ENCODE data around the gene SLC46A2. TPM values are rescaled to one million over a fixed set of nuclear protein-coding genes. Genes with fewer than 3 reads are reported as not detected.

The SLC46A2 gene
- polyA plus RNA-seq, 1 donor (not counting 4 experiments of a cell fraction or from before 2014, with no cell fraction given): not detected

DNA sequence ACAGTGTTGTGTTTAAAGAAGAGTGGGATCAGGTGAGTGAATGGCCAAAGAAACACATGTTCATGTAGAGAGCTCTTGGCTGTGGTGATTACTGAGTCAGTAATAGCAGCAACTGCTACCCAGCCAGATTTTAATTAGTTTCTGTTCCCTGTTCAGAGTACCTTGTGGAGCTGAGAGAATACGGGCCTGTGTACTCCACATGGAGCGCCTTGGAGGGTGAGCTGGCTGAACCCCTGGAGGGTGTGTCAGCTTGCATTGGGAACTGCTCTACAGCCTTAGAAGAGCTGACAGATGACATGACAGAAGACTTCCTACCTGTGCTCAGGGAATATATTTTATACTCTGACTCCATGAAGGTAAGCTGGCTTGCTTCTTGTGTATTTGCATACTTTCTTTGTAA, 52.3 kb downstream of the SLC46A2 start:
- no peak overlapping the region for H3K9ac ChIP-seq (ENCODE audit: control insufficient read depth, extremely low read depth, insufficient read depth, low read length)
- FAIRE-seq: no peak
- H3K36me3 ChIP-seq (ENCODE audit: control insufficient read depth in 2 of 2, extremely low read depth in 1 of 2, insufficient read depth in 2 of 2, low read length in 2 of 2): peaks cover 4 to 16% of the 10 kb centered on the region in 2 experiments
- no peaks in the 10 kb centered on the region for H3K9me3 ChIP-seq (ENCODE audit: control insufficient read depth, low read depth, low read length)
- no peak overlapping the region for H3K4me3 ChIP-seq (ENCODE audit: control insufficient read depth in 2 of 3, extremely low read depth in 1 of 3, insufficient read depth in 2 of 3, low read depth in 1 of 3, low read length in 3 of 3)
- H3K27ac ChIP-seq (ENCODE audit: control insufficient read depth, insufficient read depth, low read length): no peak overlapping the region
- no peaks in the 10 kb centered on the region for H3K27me3 ChIP-seq (ENCODE audit: control insufficient read depth, extremely low read depth, insufficient read depth, low read length)
- no peak overlapping the region for H2AFZ ChIP-seq (ENCODE audit: control insufficient read depth, low read length)
- DNase-seq (ENCODE audit: low read depth, low spot score): no peak
- TF ChIP-seq, protein P1, sequence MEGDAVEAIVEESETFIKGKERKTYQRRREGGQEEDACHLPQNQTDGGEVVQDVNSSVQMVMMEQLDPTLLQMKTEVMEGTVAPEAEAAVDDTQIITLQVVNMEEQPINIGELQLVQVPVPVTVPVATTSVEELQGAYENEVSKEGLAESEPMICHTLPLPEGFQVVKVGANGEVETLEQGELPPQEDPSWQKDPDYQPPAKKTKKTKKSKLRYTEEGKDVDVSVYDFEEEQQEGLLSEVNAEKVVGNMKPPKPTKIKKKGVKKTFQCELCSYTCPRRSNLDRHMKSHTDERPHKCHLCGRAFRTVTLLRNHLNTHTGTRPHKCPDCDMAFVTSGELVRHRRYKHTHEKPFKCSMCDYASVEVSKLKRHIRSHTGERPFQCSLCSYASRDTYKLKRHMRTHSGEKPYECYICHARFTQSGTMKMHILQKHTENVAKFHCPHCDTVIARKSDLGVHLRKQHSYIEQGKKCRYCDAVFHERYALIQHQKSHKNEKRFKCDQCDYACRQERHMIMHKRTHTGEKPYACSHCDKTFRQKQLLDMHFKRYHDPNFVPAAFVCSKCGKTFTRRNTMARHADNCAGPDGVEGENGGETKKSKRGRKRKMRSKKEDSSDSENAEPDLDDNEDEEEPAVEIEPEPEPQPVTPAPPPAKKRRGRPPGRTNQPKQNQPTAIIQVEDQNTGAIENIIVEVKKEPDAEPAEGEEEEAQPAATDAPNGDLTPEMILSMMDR (optimal IDR thresholded peaks at IDR 0.05 in 1 of 3, IDR thresholded peaks at IDR 0.05 in 1 of 3, conservative IDR thresholded peaks at IDR 0.05 in 1 of 3; ENCODE audit: extremely low read depth in 1 of 3, insufficient read depth in 2 of 3, low read length in 3 of 3): no peak
- no peak for TF ChIP-seq EZH2 (IDR thresholded peaks at IDR 0.05; ENCODE audit: low read length)
- H3K4me2 ChIP-seq (ENCODE audit: control insufficient read depth, extremely low read depth, insufficient read depth, low read depth, low read length): no peak overlapping the region
- H3K4me1 ChIP-seq (ENCODE audit: control insufficient read depth, extremely low read depth, insufficient read depth, low read length): no peaks in the 10 kb centered on the region
- no peaks in the 10 kb centered on the region for H4K20me1 ChIP-seq (ENCODE audit: control insufficient read depth, extremely low read depth, insufficient read depth, low read length)
- no peaks in the 10 kb centered on the region for H3K9me1 ChIP-seq (ENCODE audit: control insufficient read depth, extremely low read depth, insufficient read depth, low read length)
- dilution Hi-C loops (cut with MboI; ENCODE audit: extremely low pct_ligation_motif_present, low sequenced_read_pairs): no loop called here
- H3K79me2 ChIP-seq (ENCODE audit: control insufficient read depth, insufficient read depth, low read length): no peaks in the 10 kb centered on the region

DNA sequence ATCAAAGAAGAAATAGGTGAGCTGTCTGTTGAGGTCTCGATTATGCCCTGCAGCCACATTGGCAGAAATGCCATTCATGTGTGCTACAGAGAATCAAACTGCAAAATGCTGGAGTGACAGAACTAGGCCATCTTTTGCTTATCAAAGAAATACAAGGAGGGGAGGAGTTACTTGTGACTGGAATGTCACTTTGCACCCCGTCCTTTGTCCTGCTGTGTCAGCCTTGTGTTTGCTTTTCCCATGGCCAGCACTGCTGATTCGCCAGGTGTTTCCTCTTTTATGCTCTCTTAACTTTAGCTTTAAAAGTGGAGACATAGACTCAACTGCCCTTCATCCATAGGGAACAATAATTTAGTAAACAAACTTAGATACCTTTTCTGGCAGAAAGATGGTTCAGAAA, 54.3 kb downstream of the SLC46A2 start:
- H3K79me2 ChIP-seq (ENCODE audit: control insufficient read depth, insufficient read depth, low read length): no peaks in the 10 kb centered on the region
- H3K9me1 ChIP-seq (ENCODE audit: control insufficient read depth, extremely low read depth, insufficient read depth, low read length): no peaks in the 10 kb centered on the region
- DNase-seq (ENCODE audit: low read depth, low spot score): no peak
- peaks cover 1 to 16% of the 10 kb centered on the region in 2 experiments for H3K36me3 ChIP-seq (ENCODE audit: control insufficient read depth in 2 of 2, extremely low read depth in 1 of 2, insufficient read depth in 2 of 2, low read length in 2 of 2)
- no peak overlapping the region for H3K9ac ChIP-seq (ENCODE audit: control insufficient read depth, extremely low read depth, insufficient read depth, low read length)
- no peaks in the 10 kb centered on the region for H3K27me3 ChIP-seq (ENCODE audit: control insufficient read depth, extremely low read depth, insufficient read depth, low read length)
- H4K20me1 ChIP-seq (ENCODE audit: control insufficient read depth, extremely low read depth, insufficient read depth, low read length): no peaks in the 10 kb centered on the region
- H3K4me2 ChIP-seq (ENCODE audit: control insufficient read depth, extremely low read depth, insufficient read depth, low read depth, low read length): no peak overlapping the region
- no peak for TF ChIP-seq EZH2 (IDR thresholded peaks at IDR 0.05; ENCODE audit: low read length)
- TF ChIP-seq, protein P1 (optimal IDR thresholded peaks at IDR 0.05 in 1 of 3, IDR thresholded peaks at IDR 0.05 in 1 of 3, conservative IDR thresholded peaks at IDR 0.05 in 1 of 3; ENCODE audit: extremely low read depth in 1 of 3, insufficient read depth in 2 of 3, low read length in 3 of 3): no peak
- H3K9me3 ChIP-seq (ENCODE audit: control insufficient read depth, low read depth, low read length): no peaks in the 10 kb centered on the region
- no peak overlapping the region for H3K4me3 ChIP-seq (ENCODE audit: control insufficient read depth in 2 of 3, extremely low read depth in 1 of 3, insufficient read depth in 2 of 3, low read depth in 1 of 3, low read length in 3 of 3)
- no peak overlapping the region for H2AFZ ChIP-seq (ENCODE audit: control insufficient read depth, low read length)
- no peak overlapping the region for H3K27ac ChIP-seq (ENCODE audit: control insufficient read depth, insufficient read depth, low read length)
- no peak for FAIRE-seq
- dilution Hi-C loops (cut with MboI; ENCODE audit: extremely low pct_ligation_motif_present, low sequenced_read_pairs): no loop called here
- H3K4me1 ChIP-seq (ENCODE audit: control insufficient read depth, extremely low read depth, insufficient read depth, low read length): no peaks in the 10 kb centered on the region

All from keratinocyte (primary cell).